HT-29 (cell line): Measurements from ENCODE around the gene ARSI. TPM values are rescaled to one million over a fixed set of nuclear protein-coding genes. Genes with fewer than 3 reads are reported as not detected.

Source experiments
- DNase-seq: peaks from one replicate; pipeline ENCODE4 v3.0.0-alpha.2; 2015; ENCODE audit warnings: low spot score
- total RNA-seq: library from RNA; depleted of rRNA; stranded (reverse); fragments of >200 nt; shearing (Covaris generic); gene quantifications from 2 replicates; pipeline ENCODE4 v1.2.3, GENCODE V29; 2014

Gene ARSI
- total RNA-seq, 1 experiment from 2014 or later = not detected

DNA sequence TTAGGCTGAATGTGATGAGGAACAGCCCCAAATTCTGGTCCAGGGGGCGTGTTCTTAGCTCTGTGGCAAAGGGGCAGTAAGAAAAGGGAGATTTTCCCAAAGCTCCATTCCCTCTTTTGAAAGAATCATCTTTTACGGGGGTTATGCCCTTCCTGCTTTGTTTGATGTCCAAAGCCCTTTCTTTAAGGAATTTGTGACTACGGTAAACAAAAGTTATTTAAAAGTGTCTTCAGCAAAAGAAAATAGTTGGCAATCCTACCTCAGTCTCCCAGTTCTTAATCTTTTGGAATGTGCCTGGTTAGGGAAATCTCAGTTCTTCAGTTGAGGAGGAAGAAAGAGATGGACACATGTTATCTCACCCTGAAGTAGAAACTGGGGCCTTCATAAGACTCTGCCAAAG is 24.4 kb upstream of the ARSI start:
- DNase-seq = no peak

DNA sequence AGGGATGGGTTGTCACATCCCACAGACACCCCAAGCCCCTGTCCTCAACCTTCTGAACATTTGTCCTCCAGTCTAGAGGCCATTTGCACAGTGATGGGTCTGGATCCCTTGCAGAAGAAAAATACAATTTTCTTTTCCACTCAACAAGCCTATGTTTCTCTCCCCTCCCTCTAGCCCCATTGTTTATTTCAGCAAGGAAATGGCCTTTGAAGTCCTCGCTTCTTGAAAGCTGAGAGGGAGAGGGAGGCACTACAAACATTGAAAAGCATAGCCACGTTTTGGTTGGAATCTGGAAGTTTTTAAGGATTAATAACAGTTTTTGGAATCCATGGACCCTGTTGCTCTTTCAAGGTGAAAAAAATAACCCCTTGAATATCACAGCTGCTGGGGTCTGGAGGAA is 24.0 kb upstream of the ARSI start:
- DNase-seq = no peak

DNA sequence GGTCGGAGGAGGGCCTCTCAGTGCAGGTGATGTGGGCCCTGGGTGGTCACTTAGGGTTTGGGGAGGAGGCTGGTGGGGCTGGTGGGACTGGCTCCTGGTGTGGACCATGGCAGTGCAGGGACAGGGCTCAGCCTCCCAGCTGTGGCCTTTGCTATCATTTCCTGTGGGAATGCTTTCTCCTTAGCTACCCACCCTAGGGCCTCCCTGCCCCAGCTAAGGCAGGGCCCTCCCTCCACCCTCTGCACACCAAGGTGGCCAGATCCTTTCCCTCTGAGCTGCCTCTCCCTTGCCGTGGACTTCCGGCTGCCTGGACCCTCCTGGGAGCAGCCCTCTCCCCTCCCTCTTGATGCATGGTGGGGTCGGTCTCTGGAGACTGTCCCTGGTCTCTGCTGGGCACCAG is 22.7 kb upstream of the ARSI start:
- DNase-seq = no peak

DNA sequence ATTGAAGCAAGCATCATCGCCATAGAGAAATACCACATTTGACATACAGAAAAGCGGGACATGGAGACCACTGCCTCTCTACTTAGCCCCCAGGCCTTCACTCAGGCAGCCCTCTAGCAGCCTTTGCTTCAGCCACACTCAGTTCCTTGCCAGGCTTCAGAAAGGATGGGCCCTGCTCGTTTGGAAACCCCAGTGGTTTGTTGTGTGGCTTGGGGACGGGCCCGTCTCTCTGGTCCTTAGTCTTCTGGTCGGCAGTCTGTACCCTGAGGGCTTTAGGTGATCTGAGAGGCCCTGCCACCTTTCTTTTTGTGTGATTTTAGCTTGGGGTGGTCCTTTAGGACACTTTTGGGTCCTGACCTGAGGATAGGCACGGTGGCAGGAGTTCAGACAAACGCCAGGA is 21.1 kb upstream of the ARSI start:
- DNase-seq = no peak

DNA sequence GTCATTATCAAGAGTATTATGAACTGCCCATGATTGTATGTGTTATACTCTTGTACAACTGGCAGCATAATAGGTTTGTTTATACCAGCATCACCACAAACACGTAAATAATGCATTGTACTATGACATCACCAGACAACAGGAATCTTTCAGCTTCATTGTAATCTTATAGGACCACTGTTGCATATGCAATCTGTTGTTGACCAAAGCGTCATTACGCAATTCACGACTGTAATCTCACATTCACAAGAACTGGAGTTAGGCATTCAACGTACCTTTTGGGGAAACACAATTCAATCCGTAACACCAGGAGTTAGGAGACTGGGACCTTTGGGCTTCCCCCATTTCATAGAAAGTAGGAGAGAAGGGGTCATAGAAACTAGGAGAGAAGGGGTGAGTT is 20.4 kb upstream of the ARSI start:
- no peak for DNase-seq

DNA sequence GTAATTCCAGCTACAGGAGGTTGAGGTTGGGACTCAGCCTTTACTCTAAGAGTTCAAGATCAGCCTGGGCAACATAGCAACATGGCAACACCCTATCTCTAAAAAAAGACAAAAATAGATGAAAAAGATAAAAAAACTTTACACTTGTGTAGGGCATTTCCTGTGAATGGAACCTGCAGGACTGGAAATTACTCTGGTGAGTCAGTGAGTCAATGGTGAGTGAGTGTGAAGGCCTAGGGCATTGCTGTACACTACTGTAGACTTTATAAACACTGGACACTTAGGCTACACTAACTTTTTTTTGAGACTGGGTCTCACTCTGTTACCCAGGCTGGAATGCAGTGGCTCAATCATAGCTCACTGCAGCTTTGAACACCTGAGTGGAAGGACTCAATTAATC is 19.5 kb upstream of the ARSI start:
- DNase-seq = no peak

DNA sequence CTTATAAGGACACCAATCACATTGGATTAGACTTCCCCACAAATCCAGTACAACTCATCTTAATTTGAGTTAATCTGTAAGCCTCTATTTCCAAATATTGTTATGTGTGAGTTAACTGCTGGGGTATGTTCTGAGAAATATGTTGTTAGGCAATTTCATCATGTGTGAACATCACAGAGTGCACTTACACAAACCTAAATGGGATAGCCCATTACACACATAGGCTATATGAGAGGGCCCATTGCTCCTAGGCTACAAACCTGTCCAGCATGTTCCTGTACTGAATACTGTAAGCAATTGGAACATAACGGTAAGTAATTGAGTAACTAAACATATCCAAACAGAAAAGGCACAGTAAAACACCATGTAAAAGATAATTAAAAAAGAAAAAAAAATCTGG is 19.1 kb upstream of the ARSI start:
- no peak for DNase-seq

DNA sequence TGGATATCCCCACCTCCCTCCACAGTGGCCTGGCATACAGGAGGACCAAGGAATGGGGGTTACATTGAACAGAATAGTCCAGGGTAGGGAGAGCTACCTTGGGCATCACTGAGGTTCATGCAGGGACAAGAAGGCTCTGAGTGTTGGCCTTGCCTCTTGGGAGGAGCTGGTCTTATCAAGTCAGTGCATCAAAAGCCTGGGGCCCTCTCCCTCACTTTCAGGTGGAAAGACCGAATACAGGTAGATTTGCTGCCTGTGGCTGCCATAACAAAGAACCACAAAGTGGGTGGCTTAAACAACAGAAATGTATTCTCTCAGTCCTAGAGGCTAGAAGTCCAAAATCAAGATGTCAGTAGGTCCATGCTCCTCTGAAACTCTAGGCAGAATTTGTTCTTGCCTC is 18.5 kb upstream of the ARSI start:
- no peak for DNase-seq

DNA sequence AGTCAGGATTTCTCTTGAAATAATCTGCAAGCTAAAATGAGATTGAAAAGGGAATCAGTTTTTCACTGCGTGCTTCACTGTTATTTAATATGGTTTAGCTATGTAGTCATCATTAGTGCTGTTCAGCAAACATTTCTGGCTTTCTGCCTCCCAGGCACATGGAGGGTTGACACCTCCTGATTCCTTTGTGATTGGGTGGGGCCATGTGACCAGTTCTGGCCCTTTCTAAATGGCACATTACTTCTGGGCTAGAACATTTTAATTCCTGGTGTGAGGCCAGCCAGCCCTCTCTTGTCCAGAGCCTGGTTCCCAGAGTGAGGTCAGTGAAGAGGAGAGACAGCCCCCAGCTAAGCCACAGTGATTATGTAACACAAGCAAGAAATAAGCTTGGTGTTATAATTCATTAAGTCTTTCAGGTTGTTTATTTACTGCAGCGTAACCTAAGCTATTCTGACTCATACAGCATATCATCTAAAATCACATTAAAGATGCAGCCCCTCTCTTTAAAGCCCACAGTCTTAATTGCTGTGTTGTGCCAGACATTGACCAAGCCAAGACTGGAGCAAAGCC is 17.4 kb upstream of the ARSI start:
- DNase-seq = no peak

DNA sequence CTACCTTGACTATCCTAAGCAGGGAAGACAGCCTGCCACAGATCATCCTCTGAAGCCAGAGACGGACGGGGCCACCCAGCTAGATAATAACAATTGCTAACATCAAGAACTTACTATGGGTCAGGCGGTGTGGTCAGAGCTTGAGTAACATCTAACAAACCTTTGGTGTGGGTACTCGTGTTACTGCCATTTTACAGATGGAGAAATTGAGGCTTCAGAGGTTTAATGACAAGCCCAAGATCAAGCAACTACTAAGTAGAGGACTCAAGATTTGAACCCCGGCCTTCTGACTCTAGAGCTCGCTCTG is 16.7 kb upstream of the ARSI start:
- DNase-seq = no peak

DNA sequence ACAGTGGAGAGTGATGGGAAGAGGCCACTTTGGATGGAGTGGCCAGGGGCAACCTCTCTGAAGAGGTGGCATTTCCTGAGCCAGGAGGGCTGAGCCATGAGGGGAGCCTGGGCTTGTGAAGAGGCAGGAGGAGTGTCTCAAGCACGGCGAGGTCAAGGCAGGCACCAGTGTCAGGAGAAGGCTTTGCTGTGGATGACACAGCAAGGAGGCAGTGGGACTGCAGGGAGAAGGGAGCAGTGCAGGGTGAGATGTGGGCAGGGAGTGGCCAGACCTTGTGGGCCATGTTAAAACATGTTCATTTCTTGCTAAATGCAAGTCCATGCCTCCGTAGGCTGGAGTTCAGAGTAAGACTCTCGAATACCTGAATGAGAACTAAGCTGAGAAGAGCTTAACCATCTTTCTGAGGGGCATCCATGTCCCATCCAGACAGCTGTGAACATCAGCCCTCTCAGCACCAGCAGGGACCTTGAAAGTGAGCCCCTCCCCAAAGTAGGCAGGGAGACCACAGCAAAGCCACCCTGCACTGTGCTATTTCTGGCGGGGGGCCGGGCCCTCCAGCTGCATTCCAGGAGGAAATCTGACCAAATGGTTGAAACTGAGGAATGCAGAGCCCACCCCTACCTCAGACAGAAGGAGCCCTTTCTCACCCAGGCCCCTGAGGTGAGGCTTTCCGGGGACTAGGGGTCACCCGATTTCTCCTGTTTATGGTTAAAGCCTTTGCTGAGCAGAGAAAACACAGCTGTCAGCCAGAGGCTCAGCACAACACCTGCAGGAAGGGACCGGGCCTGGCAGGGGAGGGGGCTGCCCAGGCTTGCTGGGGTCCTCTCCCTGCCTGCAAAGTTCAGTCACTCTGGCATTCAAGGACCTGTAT is 16.1 kb upstream of the ARSI start:
- no peak for DNase-seq

DNA sequence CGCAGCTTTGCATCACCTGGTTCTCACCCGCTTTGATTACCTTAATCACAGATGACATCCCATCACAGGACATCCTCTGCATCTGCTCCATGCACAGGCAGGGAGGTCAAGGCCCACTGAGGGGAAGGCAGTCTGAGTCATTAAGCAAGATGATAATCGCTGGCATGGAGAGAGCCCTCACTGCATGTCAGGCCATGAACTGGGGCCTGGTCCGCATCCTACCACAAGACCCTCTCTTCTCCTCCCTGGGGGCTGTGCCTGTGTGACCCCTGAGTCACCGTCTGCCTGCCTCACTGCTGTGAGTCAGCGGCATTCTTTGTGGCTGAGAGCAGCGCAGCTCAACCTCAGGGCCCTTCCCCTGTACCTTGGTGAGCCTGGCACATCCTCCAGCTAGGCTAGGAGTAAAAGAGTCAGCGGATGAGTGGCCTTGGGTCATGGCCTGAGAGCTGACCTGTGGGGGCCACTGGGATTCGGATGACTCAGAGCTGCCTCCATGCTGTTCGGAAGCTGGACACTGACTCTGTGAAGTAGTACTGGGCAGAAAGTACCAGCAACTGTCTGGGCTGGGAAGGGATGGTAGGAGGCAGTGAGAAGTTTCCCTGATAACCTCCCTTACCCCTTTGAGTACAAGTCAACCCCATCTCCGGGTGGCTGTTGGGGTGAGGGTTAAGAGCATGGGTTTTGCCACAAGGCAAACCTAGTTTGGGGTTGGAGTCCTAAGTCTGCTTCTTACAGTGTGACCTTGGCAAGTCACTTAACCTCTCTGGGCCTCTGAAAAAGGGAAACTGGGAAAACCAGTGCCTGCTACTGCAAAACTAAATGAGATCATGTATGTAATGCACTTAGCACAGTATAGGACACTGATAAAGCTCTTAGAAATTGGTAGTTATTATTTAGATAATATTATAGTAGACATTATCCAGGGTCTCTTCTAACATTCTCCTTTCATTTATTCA is 14.6 kb upstream of the ARSI start:
- DNase-seq = no peak

DNA sequence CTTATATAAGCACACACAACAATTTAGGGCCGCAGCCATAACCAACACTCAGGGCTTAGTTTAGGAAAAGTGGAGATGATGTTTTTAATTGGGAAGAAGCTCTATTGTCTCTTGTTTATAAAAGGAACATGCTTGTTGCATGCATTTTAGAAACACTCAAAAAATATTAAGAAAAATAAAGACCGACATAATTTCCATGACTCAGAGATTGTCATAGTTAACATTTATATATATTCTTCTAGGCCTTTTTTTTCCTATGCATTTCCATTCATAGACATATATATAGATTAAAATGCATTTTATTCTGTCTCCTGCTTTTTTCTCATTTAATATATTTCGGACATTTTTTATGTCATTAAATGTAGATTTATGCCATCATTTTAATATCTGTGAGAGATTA is 13.6 kb upstream of the ARSI start:
- DNase-seq = no peak

DNA sequence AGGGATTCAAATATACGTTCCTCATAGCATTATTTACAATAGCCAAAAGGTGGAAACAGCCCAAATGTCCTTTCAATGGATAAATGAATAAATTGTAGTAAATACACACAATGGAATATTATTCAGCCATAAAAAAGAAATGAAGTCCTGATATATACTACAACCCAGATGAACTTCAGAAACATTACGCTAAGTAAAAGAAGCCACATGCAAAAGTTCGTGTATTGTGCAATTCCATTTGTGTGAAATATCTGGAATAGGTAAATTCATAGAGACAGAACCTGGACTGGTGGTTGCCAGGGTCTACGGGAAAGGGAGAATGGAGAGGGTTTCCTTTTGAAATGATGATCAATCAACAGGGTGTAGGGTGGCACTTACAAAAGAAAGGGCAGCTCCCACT is 12.5 kb upstream of the ARSI start:
- no peak for DNase-seq

DNA sequence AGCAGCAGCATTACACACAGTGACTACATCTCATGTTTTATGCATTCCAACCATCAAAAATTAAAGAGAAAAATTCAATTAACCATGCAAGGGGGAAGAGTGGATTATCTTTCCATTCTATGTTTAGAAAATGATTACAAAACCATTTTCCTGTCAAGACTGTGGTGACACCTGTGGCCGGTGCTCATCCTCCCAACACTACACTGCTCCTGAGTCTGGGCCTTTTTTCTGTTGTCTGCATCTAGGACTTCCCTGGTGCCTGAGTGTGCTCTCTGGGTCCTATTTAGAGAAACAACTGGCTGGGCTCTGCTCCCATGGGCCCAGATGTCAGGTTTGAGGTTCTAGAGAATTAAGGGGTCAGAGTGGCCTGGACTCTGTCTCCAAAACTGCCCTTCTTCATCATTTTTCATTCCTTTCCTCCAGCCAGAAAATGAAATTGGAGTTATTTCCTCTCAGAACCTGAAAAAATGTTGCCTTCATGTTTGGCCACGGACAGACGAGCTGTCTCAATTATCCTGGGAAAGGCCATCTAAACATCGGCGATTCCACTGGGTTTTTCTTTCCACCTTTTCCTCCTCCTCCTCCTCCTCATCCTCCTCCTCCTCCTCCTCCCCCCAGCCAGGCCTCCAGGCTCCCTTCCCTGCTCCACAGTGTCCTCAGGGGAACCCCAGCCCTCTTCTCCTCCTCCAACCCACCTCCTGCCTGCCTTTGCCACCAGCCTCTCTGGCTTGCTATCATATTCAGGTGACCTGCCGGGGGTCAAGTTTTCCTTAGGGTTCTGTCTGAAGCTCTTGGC is 11.4 kb upstream of the ARSI start:
- no peak for DNase-seq

DNA sequence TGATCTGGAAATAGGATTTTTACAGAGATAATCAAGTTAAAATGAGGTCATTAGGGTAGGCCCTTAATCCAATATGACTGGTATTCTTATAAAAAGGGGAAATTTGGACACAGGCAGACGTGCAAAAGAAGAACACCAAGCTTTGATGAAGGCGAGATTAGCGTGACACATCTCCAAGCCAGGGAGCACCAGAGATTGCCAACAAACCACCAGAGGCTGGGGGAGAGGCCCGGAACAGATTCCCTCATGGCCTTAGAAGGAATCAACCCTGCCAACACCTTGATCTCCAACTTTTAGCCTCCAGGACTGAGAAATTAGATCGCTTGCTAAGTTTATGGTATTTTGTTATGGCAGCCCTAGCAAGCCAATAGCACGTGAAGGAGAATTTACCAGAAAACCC is 10.8 kb upstream of the ARSI start:
- no peak for DNase-seq

DNA sequence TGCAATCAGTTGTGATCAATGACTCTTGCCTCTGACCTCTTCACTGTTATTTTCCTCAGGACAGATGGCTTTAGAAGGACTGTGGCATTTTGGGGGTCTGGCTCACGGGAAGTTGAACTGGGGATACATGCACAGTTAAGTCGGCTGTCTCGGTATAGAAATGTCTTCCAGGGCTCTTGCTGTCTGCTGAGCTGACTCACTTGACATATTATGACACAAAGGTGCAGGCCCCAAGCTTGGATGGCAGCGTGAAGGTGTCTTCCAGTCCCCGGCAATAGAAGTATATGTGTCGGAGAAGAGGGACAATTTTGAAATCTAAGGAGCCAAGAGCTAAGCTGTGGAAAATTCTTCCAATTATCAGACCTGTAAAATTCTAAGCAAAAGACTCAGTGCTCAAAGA is 9.8 kb upstream of the ARSI start:
- no peak for DNase-seq

DNA sequence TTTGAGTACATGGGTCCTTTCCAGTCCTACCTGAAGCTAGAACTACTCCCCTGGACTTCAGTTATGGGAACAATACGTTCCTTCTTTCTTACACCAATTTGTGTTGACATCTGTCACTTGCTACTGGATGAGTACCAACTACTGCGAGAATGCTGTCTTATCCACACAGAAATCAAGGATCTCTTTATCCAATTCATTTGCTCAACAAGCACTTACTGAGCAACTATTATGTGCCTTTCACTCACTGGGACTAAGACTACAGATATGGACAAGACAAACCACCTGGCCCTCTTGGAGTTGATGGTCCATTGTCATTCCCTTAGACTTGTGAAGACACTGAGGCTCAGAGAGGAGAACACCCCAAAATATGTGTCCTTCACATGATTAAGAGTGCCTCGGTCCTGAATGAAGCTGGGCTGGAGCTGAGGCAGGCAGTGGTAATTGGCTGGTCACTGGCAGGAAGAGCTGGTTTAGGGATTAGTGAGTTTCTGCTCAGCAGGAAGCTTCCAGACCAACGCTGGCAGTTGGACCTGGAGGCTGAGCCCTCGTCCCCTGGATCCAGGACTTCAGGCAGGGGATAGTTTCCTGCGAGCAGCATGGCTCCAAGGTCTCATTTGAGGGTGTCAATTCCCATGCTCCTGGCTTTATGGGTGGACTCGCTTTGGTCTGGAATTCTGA is 8.4 kb upstream of the ARSI start:
- no peak for DNase-seq

DNA sequence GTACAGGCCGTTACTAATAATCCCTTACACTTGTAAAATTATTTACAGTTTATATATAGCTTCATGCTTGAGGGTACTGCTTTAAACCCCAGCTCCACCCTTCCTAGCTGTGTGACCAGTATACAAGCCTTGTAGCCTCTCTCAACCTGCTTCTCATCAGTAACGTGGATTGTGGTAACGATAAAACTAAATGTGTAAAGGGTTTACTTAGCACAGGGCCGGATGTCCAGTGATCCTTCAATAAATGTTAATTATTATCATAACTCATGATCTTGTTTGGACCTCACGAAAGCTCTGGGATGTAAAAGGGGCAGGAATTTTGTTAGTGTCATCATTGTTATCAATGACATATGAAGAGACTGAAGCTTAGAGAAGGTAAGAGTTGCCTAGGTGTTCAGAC is 7.5 kb upstream of the ARSI start:
- DNase-seq = no peak

DNA sequence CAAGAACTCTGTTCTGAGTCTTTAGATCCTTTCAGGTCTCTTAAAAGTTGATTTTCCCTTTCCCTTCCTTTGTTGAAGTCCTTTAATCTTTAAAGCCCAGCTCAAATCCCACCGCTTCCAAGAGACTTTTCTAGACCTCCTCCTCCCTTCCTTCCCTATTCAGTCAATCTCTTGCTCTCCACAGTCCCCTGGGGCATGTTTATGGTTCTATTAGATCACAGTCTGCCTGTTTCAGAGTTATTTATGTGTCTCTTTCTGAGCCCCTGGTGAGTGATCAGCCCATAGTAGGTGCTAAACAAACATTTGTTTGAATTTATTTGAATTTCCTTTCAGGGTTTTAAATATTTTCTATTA is 7.2 kb upstream of the ARSI start:
- no peak for DNase-seq
